H9 (cell line): ENCODE data around the gene LRP1. TPM values are rescaled to one million over a fixed set of nuclear protein-coding genes. Genes with fewer than 3 reads are reported as not detected.

Source experiments
- DNase-seq: peaks from one replicate; pipeline ENCODE4 v3.0.0-alpha.2; 2017
- H2AFZ ChIP-seq: one replicate; pipeline ENCODE4 v1.6.1; 2013; ENCODE audit warnings: mild to moderate bottlenecking, low read length, control low read depth, moderate library complexity
- H2AK5ac ChIP-seq: 2 replicates; pipeline ENCODE4 v1.6.1; 2013; ENCODE audit warnings: low read length, control low read depth, mixed read lengths; ENCODE audit not compliant: insufficient read length
- H2BK120ac ChIP-seq: one replicate; pipeline ENCODE4 v1.6.1; 2013; ENCODE audit warnings: low read depth, mild to moderate bottlenecking, low read length, control low read depth, inconsistent platforms; ENCODE audit not compliant: poor library complexity, severe bottlenecking
- H2BK12ac ChIP-seq: 2 replicates; pipeline ENCODE4 v1.6.1; 2013; ENCODE audit warnings: low read length, control low read depth, mixed read lengths, low read depth; ENCODE audit not compliant: insufficient read length
- H2BK15ac ChIP-seq: 2 replicates; pipeline ENCODE4 v1.6.1; 2013; ENCODE audit warnings: low read depth, low read length, control low read depth
- H2BK20ac ChIP-seq: one replicate; pipeline ENCODE4 v1.6.1; 2013; ENCODE audit warnings: low read depth, mild to moderate bottlenecking, low read length, control low read depth, inconsistent platforms; ENCODE audit not compliant: poor library complexity, severe bottlenecking
- H2BK5ac ChIP-seq: 2 replicates; pipeline ENCODE4 v1.6.1; 2013; ENCODE audit warnings: low read length, control low read depth, mixed read lengths; ENCODE audit not compliant: insufficient read length
- H3K14ac ChIP-seq: 2 replicates; pipeline ENCODE4 v1.6.1; 2013; ENCODE audit warnings: low read length, control low read depth; ENCODE audit not compliant: insufficient read depth
- H3K18ac ChIP-seq: 2 replicates; pipeline ENCODE4 v1.6.1; 2013; ENCODE audit warnings: low read depth, mild to moderate bottlenecking, mixed read lengths, low read length, control low read depth; ENCODE audit not compliant: insufficient read length
- H3K23ac ChIP-seq: 2 replicates; pipeline ENCODE4 v1.6.1; 2013; ENCODE audit warnings: low read length, control low read depth, mixed read lengths, low read depth; ENCODE audit not compliant: insufficient read length
- H3K23me2 ChIP-seq: 2 replicates; pipeline ENCODE4 v1.6.1; 2013; ENCODE audit warnings: low read depth, mild to moderate bottlenecking, mixed read lengths, low read length, control low read depth; ENCODE audit not compliant: insufficient read length, poor library complexity, severe bottlenecking
- H3K27ac ChIP-seq: 2 replicates; pipeline ENCODE4 v1.5.1; 2013; ENCODE audit warnings: low read length, control low read depth, mixed read lengths, low read depth; ENCODE audit not compliant: insufficient read length
- H3K27me3 ChIP-seq: 2 replicates; pipeline ENCODE4 v1.6.1; 2013; ENCODE audit warnings: low read length, control low read depth, inconsistent platforms; ENCODE audit not compliant: insufficient read depth
- H3K4ac ChIP-seq: 2 replicates; pipeline ENCODE4 v1.6.1; 2013; ENCODE audit warnings: low read depth, mild to moderate bottlenecking, control low read depth, inconsistent platforms, low read length, moderate library complexity
- H3K4me1 ChIP-seq: 2 replicates; pipeline ENCODE4 v1.6.1; 2013; ENCODE audit warnings: low read length, control low read depth, inconsistent platforms; ENCODE audit not compliant: insufficient read depth
- H3K4me2 ChIP-seq: 2 replicates; pipeline ENCODE4 v1.6.1; 2013; ENCODE audit warnings: low read length, control low read depth, mixed read lengths; ENCODE audit not compliant: insufficient read length, insufficient read depth
- H3K56ac ChIP-seq: 2 replicates; pipeline ENCODE4 v1.6.1; 2013; ENCODE audit warnings: low read depth, mild to moderate bottlenecking, mixed read lengths, low read length, control low read depth; ENCODE audit not compliant: insufficient read length
- H3K79me1 ChIP-seq: 2 replicates; pipeline ENCODE4 v1.6.1; 2013; ENCODE audit warnings: low read depth, mild to moderate bottlenecking, moderate library complexity, low read length, control low read depth, inconsistent platforms; ENCODE audit not compliant: insufficient read depth, poor library complexity, severe bottlenecking
- H3K79me2 ChIP-seq: 2 replicates; pipeline ENCODE4 v1.6.1; 2013; ENCODE audit warnings: low read length, control low read depth, inconsistent platforms; ENCODE audit not compliant: insufficient read depth
- H3K9ac ChIP-seq: 2 replicates; pipeline ENCODE4 v1.6.1; 2013; ENCODE audit warnings: low read length, control low read depth, mixed read lengths; ENCODE audit not compliant: insufficient read length; ENCODE audit errors: extremely low read depth
- H3K9me3 ChIP-seq: one replicate; pipeline ENCODE4 v1.6.1; 2013; ENCODE audit warnings: low read depth, low read length, inconsistent platforms; ENCODE audit not compliant: control insufficient read depth
- H3T11ph ChIP-seq: one replicate; pipeline ENCODE4 v1.6.1; 2013; ENCODE audit warnings: mild to moderate bottlenecking, low read length, control low read depth, inconsistent platforms
- H4K20me1 ChIP-seq: one replicate; pipeline ENCODE4 v1.6.1; 2013; ENCODE audit not compliant: control insufficient read depth, insufficient read length, insufficient read depth
- H4K5ac ChIP-seq: 2 replicates; pipeline ENCODE4 v1.6.1; 2013; ENCODE audit warnings: low read depth, mild to moderate bottlenecking, mixed read lengths, low read length, control low read depth; ENCODE audit not compliant: insufficient read length
- H4K8ac ChIP-seq: replicated peaks from 2 replicates; pipeline ENCODE4 v1.6.1; 2013; ENCODE audit warnings: low read length, control low read depth, mixed read lengths, low read depth; ENCODE audit not compliant: insufficient read length
- H4K91ac ChIP-seq: 2 replicates; pipeline ENCODE4 v1.6.1; 2013; ENCODE audit warnings: low read depth, mild to moderate bottlenecking, moderate library complexity, mixed read lengths, low read length, control low read depth; ENCODE audit not compliant: insufficient read length
- H3K27ac Mint-ChIP-seq, 3 experiments: 2 replicates in 2 of 3; 3 replicates in 1 of 3; pipeline ENCODE4 v1.8.0; 2020 to 2021; ENCODE audit warnings: mixed read lengths in 3 of 3, mild to moderate bottlenecking in 1 of 3, moderate library complexity in 1 of 3
- H3K27me3 Mint-ChIP-seq: 2 replicates; pipeline ENCODE4 v1.8.0; 2021; ENCODE audit warnings: low read depth, mild to moderate bottlenecking, moderate library complexity, mixed read lengths
- H3K36me3 Mint-ChIP-seq, 3 experiments: 2 replicates in 2 of 3; 3 replicates in 1 of 3; pipeline ENCODE4 v1.8.0; 2020 to 2021; ENCODE audit warnings: low read depth in 3 of 3, mixed read lengths in 3 of 3; ENCODE audit not compliant: insufficient read depth in 1 of 3
- H3K4me1 Mint-ChIP-seq, 2 experiments: 2 replicates each; pipeline ENCODE4 v1.8.0; 2020; ENCODE audit warnings: mixed read lengths in 2 of 2
- H3K4me3 Mint-ChIP-seq, 2 experiments: 2 replicates in 1 of 2; 3 replicates in 1 of 2; pipeline ENCODE4 v1.8.0; 2020 to 2021; ENCODE audit warnings: mild to moderate bottlenecking in 2 of 2, mixed read lengths in 2 of 2, moderate library complexity in 1 of 2
- H3K9me3 Mint-ChIP-seq, 2 experiments: 2 replicates in 1 of 2; 3 replicates in 1 of 2; pipeline ENCODE4 v1.8.0; 2020; ENCODE audit warnings: mild to moderate bottlenecking in 2 of 2, mixed read lengths in 2 of 2, moderate library complexity in 1 of 2
- WGBS: extraction: QIAGEN DNeasy Blood & Tissue Kit; methylation state at CpG from one replicate; pipeline ENCODE4 v1.1.7; 2013; ENCODE audit warnings: missing lambda C conversion rate, low lambda C conversion rate, mixed read lengths; ENCODE audit not compliant: insufficient read length; ENCODE audit errors: extremely low coverage; 5-methylcytosine and 5-hydroxymethylcytosine counted together
- total RNA-seq: library from RNA; stranded (reverse); gene quantifications from 2 replicates; pipeline ENCODE4 v1.2.1, GENCODE V29; 2021
- TF ChIP-seq, protein P1 (sequence below): fragments of 200-600 bp; sonication (generic); conservative IDR thresholded peaks from 3 replicates; pipeline ENCODE4 v1.8.0; 2021; ENCODE audit warnings: antibody characterized with exemption, mild to moderate bottlenecking

The LRP1 gene
- total RNA-seq, 1 experiment from 2014 or later, result 115 TPM

DNA sequence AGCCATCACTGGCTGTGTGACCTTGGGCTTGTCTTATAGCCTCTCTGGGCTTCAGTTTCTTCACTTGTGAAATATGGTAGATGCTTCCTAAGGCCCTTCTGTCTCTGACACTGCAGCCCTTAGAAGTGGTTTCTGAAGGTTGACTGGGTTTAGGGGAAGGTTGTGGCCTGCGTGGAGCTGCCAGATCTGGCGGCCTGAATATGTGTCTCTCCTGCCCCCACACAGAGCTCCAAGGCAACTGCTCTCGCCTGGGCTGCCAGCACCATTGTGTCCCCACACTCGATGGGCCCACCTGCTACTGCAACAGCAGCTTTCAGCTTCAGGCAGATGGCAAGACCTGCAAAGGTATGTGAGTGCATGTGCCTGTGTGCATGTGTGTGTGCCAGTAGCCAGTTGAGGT, 15.2 kb downstream of the LRP1 start:
- TF ChIP-seq, protein P1, sequence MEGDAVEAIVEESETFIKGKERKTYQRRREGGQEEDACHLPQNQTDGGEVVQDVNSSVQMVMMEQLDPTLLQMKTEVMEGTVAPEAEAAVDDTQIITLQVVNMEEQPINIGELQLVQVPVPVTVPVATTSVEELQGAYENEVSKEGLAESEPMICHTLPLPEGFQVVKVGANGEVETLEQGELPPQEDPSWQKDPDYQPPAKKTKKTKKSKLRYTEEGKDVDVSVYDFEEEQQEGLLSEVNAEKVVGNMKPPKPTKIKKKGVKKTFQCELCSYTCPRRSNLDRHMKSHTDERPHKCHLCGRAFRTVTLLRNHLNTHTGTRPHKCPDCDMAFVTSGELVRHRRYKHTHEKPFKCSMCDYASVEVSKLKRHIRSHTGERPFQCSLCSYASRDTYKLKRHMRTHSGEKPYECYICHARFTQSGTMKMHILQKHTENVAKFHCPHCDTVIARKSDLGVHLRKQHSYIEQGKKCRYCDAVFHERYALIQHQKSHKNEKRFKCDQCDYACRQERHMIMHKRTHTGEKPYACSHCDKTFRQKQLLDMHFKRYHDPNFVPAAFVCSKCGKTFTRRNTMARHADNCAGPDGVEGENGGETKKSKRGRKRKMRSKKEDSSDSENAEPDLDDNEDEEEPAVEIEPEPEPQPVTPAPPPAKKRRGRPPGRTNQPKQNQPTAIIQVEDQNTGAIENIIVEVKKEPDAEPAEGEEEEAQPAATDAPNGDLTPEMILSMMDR, result no peak
- Histone ChIP-seq H3K23ac (no peak overlapping the region), H3K79me1 (no peaks in the 10 kb centered on the region), H3K79me2 (no peaks in the 10 kb centered on the region), H2BK15ac (no peak overlapping the region), H3K9me3 (no peaks in the 10 kb centered on the region), H2AK5ac (no peak overlapping the region), H3K4me1 (no peaks in the 10 kb centered on the region), H3K4me2 (no peak overlapping the region), H2BK12ac (no peak overlapping the region), H3K4ac (no peak overlapping the region), H2AFZ (no peak overlapping the region), H3K56ac (no peak overlapping the region), H4K5ac (no peak overlapping the region), H3K27me3 (no peaks in the 10 kb centered on the region), H3K18ac (no peak overlapping the region), H2BK120ac (no peak overlapping the region), H2BK20ac (no peak overlapping the region), H2BK5ac (no peak overlapping the region), H3T11ph (no peak overlapping the region), H4K8ac (no peak overlapping the region), H3K23me2 (no peaks in the 10 kb centered on the region), H4K91ac (no peak overlapping the region), H3K9ac (no peak overlapping the region), H3K14ac (no peak overlapping the region), H4K20me1 (no peaks in the 10 kb centered on the region), H3K27ac (no peak overlapping the region)
- WGBS, result no CpG with 5 or more reads among the region's 4 CpGs
- DNase-seq, result no peak
- Mint-ChIP-seq H3K4me1 (peaks cover 12 to 23% of the 10 kb centered on the region in 2 experiments), H3K27me3 (no peaks in the 10 kb centered on the region), H3K36me3 (peaks cover 36 to 98% (median 96%) of the 10 kb centered on the region in 3 experiments; a peak in 6 of 7 replicates), H3K27ac (no peak overlapping the region), H3K9me3 (no peaks in the 10 kb centered on the region), H3K4me3 (no peak overlapping the region)
